Stimulated activated CD8-positive, alpha-beta memory T cell treated with anti-CD3 and anti-CD28 coated beads, Interleukin-4, amount 100 ng/mL, for 24 hours (primary cell): Measurements from ENCODE around the gene GUCD1.
A peak's percentile ranks its signal among the peaks of the same experiment; 100 is the strongest.
"Not testable (repeated sequence)": the region's sequence is repeated elsewhere in the genome, so short reads cannot be mapped to it uniquely, and the experiment has no call there.

Experiments
- DNase-seq: peaks from one replicate; pipeline ENCODE4 v3.0.0-alpha.2; 2020; ENCODE audit warnings: low read depth

The GUCD1 gene

GRCh38 chr22:24554313-24555164 lies at the start of gene GUCD1:
TSS of gene GUCD1 (minus strand) at chr22:24555138. CDS start at chr22:24554991, 147 bp downstream.
- peak; percentile 5 for DNase-seq

GRCh38 chr22:24603770-24604629 lies 49.1 kb upstream of the GUCD1 start:
- not testable (repeated sequence) for DNase-seq

GRCh38 chr22:24602847-24603769 lies 48.2 kb upstream of the GUCD1 start, which contains the start of gene GGT1:
TSS of gene GGT1 (plus strand) at chr22:24603193. CDS start at chr22:24611082, 7,889 bp downstream.
- DNase-seq = not testable (repeated sequence)

- DNase-seq = not testable (repeated sequence)
Measured at GRCh38 chr22:24602105-24602749, 47.3 kb upstream of the GUCD1 start.

DNA sequence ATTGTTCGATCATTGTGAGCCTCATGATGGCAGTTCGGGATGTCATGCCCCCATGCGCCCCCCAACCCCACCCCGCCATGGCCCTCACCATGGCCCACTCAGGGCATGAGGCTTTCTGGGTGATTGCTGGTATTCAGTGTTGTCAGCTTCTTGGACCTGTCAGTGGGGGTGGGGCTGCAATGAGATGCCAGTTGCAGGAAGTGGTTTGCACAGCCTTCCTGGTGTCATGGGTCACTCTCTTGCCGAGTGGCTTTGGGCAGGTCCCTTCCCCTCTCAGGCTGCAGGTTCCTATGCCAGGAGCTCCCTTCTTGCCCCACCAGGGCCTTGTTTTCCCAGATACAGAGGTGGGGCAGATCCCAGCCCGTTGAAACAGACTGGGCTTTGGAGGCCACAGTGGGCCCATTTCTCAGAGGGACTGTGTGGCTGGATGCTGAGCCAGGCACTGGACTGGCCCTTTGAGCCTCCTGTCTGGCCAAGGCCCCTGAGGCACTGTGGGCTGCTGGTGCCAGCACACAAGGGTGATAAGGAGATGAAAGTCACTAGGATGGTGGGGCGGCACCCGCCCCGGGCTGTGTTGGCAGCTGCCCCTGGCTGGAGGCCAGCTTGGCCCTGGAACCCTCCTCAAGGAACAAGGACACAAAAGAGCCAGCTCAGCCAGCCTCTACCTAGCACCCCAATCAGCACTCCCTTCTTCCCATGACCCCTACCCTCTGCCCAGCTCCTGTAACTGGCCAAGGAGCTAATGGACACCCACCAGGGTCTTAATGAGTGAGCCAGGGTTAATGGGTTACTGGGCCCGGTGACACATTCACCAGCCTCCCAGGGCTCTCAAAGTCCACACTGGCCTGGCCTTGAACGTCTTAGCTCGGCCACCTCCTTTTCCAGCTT lies 46.5 kb upstream of the GUCD1 start:
- no peak for DNase-seq

DNA sequence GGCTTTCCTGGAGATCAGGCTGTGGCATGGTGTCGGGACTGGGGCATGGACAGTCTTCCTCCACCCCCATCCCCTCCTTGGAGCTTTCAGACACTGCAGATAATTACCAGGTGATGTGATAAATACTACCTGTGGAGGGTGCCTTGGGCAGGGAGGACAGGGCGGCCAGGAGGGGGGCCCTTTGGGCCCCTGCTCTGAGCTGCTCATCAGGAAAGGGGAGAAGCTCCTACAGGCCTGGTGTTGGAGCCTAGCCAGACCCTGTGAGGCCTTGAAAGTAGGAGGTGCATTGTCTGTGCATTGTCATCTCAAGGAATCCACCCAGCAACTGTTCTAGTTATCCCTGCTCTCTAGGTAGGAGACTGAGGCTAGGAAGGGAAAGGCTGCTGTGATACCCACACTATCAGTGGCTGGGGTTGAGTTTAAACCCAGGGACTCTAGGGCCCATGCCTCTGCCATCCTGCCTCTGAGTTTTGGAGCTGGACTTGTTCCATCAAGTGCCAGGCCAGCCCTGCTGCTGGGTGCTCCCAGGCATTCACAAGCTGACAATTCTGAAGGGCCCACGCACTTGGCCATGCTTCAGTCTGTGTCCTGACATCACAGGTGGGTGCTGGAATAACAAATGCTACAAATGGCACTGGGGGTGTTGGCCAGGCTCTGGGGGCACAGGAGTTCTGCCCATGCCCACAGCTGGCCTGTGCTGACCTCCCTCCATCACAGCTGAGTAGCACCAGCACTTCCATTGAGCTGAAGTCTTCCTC lies 45.2 kb upstream of the GUCD1 start:
- DNase-seq = not testable (repeated sequence)

GRCh38 chr22:24599514-24599913 lies 44.6 kb upstream of the GUCD1 start:
- DNase-seq = no peak

DNA sequence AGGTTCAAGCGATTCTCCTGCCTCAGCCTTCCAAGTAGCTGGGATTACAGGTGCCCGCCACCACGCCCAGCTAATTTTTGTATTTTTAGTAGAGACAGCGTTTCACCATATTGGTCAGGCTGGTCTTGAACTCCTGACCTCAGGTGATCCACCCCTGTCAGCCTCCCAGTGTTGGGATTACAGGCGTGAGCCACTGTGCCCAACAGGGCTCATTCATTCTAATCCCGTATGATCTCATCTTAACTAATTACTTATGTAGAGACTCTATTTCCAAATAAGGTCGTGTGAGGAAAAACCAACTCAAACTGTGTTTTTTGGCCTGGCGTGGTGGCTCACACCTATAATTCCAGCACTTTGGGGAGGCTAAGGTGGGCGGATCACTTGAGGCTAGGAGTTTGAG lies 42.1 kb upstream of the GUCD1 start:
- not testable (repeated sequence) for DNase-seq

DNA sequence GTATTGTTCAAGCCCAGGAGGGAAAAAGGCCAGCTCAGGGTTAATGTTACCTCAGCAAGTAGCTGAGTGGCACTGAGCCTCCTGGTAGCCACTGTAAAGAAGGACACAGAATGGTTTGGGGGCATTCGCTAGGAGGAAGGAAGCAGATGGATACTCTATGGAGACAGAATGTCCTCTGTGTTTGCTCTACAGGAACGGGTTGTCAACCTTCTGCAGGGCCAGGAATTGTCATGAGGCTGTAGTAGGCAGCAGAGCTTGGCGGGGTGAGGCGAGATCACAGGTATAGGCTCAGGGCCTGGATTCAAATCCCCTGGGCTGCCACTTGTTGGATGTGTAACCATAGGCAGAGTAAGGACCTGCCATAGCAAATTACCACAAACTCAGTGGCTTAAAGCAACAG lies 40.9 kb upstream of the GUCD1 start:
- DNase-seq = no peak

DNA sequence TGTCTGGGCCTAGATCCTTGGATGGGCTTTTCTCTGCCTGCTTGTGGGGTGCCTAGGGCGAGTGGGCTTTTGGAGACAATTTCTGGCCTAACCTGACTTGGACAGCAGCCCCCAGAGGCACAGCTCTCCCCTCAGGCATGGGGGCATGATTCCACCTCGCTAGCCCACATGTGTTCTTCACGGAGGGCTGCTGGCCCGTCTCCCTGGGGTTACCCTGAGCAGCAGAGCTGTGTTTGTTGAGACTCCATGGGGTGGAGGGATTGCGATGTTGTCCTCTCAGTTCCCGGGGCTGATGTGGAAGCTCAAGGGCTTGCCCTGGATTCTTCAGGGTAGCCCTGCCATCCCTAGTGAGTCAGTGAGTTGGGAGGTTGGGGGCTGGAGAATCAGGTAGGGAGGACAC lies 40.3 kb upstream of the GUCD1 start:
- no peak for DNase-seq

DNA sequence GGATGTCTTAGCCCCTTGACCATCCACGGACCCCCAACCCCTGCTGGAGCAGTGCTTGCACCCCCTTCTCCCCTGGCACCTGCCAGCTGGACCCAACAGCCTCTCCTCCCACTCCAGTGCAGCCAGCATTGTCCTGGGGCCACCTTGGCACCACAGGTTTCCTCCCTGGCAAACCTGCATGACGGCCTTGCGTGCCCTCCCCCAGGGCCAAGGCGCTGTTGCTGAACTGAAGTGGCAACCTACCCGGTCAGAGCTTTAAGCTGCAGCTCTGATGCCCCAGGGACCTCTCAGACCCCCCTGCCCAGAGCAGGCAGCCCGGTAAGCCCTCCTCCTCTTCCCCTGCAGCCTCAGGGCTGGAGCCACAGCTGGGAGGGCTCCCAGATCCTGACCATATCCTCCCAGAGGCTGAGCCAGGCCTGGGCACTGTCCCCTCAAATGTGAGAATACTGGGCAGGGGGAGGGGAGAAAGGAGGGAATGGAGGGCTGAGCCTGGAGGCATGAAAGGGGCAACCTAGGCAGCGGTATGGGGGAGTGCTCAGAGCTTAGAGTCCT lies 39.7 kb upstream of the GUCD1 start:
- DNase-seq = no peak

DNA sequence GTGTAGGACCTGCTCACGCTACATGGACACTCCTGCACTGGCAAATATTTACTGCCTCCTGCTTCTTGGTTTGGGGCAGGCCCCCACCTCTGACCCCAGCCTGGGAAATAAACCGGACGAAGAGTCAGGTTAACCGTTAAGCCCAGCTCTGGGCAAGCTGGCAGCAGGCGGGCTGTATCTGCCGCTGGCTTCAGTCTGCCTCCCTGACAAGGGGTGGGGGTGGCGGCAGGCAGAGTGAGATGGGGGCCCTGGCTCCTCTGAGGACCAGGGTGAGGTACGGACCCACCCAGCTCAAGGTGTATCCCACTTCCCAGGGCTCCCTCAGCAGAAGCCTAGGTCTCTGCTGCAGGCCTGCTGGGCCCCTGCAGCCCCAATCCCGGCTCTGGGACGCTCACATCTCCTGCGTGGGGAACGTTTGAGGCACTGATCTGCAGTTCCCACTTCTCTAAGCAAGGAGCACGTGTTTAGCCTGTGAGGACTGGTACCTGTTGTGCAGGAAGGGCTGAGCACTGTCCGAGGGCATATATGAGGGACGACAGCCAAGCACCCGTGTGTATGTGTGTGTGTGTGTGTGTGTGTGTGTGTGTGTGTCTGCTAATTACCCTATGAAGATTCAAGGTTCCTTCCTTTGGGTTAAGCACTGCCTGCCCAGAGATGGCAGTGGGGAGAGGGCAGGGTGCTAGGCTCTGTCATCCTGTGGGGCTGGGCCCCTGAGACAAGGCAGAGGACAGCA lies 39.1 kb upstream of the GUCD1 start:
- DNase-seq = no peak

DNA sequence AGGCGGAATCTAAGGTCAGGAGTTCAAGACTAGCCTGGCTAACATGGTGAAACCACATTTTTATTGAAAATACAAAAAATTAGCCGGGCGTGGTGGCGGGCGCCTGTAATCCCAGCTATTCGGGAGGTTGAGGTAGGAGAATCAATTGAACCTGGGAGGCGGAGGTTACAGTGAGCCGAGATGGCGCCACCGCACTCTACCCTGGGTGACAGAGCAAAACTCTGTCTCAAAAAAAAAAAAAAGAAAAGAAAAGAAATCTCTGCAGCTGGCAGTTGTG lies 38.6 kb upstream of the GUCD1 start:
- DNase-seq = not testable (repeated sequence)

- DNase-seq = peak; percentile 22
Measured at GRCh38 chr22:24592851-24593558, 38.1 kb upstream of the GUCD1 start, which contains the start of gene LRRC75B. TSS of gene LRRC75B (minus strand) at chr22:24593073. CDS start at chr22:24593039, 34 bp downstream.

GRCh38 chr22:24592058-24592850 lies 37.3 kb upstream of the GUCD1 start:
- DNase-seq = no peak

DNA sequence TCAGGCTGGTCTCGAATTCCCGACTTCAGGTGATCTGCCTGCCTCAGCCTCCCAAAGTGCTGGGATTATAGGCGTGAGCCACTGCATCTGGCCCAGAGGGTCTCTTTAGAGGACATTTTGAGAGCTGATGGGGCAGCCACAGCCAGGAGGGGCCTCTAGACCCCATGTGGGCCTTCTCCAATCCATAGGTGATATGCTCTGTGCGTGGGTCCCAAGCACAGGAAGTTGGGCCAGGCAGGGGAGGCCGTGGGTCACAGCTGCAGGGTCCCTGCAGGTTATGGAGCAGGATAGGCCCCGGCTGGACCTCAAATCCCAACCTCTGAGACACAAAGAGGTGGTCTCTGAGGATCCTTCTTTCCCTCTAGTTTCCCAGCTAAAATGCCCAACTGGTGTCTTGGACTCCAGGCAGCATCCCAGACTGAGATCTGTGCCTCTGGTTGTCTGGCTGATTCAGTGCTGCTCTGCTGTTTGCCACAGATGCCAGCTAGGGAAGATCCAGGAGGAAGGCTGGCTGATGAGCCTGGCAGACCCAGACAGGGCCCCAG lies 36.4 kb upstream of the GUCD1 start:
- DNase-seq = no peak
